ENCODE measurements around the gene NRCAM.
"Not testable (repeated sequence)": the region's sequence is repeated elsewhere in the genome, so short reads cannot be mapped to it uniquely, and the experiment has no call there.

The NRCAM gene

DNA sequence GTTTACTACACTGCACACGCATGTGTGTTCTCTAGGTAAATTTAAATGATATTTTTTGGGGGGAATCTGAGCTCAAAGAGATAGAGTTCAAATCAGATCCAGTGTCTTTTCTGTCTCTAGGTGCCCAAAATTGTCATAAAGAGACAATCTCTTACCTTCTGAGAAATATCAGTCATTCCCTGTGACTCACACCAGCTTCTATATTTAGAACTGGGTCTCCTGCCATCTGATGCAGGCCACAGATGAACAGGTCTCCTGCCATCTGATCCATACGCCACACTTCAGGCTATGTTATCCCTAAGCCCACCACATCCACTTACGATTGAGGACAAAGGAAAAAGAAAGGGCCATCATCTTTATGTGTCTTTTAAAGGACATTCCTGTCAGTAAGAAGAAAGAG is 189.7 kb downstream of the NRCAM start:
- DNase-seq (ENCODE audit: low read depth) = no peak
- no peak overlapping the region for H3K4me3 ChIP-seq (replicated peaks; ENCODE audit: low read depth, low read length)
- TF ChIP-seq, protein P1, sequence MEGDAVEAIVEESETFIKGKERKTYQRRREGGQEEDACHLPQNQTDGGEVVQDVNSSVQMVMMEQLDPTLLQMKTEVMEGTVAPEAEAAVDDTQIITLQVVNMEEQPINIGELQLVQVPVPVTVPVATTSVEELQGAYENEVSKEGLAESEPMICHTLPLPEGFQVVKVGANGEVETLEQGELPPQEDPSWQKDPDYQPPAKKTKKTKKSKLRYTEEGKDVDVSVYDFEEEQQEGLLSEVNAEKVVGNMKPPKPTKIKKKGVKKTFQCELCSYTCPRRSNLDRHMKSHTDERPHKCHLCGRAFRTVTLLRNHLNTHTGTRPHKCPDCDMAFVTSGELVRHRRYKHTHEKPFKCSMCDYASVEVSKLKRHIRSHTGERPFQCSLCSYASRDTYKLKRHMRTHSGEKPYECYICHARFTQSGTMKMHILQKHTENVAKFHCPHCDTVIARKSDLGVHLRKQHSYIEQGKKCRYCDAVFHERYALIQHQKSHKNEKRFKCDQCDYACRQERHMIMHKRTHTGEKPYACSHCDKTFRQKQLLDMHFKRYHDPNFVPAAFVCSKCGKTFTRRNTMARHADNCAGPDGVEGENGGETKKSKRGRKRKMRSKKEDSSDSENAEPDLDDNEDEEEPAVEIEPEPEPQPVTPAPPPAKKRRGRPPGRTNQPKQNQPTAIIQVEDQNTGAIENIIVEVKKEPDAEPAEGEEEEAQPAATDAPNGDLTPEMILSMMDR (IDR thresholded peaks at IDR 0.05; ENCODE audit: low read length, missing control alignments) = no peak

DNA sequence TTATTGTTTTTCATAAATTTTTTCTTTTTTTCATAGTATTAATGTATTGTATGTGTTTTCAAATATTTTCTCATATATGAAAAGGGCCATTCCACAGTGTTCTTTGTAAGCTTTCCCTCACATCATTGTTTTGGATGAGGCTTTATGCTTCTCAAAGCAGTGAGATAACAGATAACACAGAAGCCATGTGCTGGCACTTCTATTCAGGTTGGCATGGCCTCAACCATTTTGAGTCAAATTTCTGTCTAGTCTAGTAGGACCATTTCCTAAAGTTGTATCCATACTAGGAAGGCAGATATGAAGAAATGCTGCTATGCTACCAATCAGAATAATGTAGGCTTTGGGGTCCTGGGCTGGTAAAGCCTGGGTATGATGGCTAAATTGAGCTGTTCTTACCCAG is 190.2 kb downstream of the NRCAM start:
- DNase-seq (ENCODE audit: low read depth) = no peak
- no peak overlapping the region for H3K4me3 ChIP-seq (replicated peaks; ENCODE audit: low read depth, low read length)
- TF ChIP-seq, protein P1 (IDR thresholded peaks at IDR 0.05; ENCODE audit: low read length, missing control alignments) = no peak

DNA sequence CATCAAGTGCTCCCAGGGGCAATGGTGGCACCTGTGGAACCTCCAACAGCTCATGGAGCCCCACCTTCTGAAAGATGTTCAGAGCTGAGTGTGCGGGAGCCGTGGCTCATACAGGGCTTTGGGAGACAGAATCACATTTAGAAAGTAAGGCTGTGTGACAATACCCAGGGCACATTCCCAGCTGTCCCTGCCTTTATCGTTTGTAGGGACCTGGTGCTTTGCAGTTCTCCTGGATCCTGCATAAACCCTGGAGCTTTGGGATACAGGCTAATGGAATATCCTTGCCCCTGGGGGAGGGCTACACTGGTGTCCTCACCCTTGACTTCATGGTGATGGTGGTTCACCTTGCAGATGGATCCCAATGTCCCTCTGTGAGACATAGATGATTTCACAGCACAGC is 191.2 kb downstream of the NRCAM start:
- TF ChIP-seq, protein P1 (IDR thresholded peaks at IDR 0.05; ENCODE audit: low read length, missing control alignments) = no peak
- no peak overlapping the region for H3K4me3 ChIP-seq (replicated peaks; ENCODE audit: low read depth, low read length)
- DNase-seq (ENCODE audit: low read depth) = no peak

DNA sequence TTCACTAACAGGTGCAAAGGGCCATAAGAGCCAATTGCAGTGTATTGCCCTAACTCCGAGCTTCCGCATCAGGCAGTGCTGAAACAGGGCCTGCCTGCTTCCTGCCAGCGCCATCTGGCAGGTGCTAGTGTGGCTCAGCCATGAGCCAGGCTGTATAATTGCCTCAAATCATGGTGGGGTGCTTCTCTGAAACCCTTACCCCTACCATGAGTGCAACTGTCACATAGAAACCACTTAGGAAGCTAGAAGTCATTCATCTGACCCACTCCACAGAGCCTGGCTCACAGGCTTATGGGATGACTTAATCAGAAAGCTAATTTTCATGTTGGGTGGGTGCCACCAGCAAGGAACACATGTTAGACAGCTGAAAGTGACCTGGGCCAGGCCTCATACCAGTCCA is 192.8 kb downstream of the NRCAM start:
- TF ChIP-seq, protein P1 (IDR thresholded peaks at IDR 0.05; ENCODE audit: low read length, missing control alignments) = no peak

DNA sequence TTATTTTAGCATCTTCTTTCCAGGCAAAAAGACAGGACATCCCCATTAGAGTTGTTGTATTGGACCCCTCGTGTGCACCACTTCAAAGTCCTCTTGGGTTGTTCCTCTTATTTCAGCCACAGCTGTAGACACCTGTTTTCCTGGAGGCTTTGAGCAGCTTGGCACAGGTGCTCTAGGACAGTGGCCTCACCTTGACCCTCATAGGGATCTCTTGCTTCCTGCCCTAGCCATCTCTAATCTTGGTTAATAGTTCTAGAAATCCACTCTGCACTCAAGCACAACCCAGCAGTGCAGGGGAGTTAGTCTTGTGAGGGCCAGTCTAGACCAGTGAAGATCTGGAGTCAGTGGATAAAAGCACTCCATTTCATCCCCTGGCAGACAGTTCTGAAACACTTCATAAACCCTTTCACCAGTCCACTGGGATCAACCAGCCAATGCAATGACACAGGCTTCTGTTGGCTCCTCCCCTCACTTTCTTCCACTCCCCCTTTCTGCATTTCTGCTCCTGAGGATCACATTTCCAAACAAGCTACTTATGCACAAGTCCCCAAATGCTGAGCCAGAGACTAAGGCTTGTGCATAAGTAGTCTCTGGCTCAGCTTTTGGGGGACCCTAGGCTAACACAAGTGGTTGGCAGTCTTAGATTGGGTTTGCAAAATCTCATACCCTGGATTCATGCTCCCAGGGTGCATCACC is 194.5 kb downstream of the NRCAM start:
- H3K4me3 ChIP-seq (replicated peaks; ENCODE audit: low read depth, low read length) = no peak overlapping the region
- no peak for DNase-seq (ENCODE audit: low read depth)
- TF ChIP-seq, protein P1 (IDR thresholded peaks at IDR 0.05; ENCODE audit: low read length, missing control alignments) = no peak

More for the DNA sequence above, 192.8 kb downstream of the NRCAM start:
- H3K4me3 ChIP-seq (replicated peaks; ENCODE audit: low read depth, low read length) = no peak overlapping the region
- no peak for DNase-seq (ENCODE audit: low read depth)

DNA sequence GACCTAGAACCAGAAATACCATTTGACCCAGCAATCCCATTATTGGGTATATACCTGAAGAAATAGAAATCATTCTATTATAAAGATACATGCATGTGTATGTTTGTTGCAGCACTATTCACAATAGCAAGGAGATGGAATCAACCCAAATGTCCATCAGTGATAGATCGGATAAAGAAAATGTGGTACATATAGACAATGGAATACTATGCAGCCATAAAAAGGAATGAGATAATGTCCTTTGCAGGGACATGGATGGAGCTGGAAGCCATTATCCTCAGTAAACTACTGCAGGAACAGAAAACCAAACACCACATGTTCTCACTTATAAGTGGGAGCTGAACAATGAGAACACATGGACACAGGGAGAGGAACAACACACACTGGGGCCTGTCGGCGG is 196.8 kb downstream of the NRCAM start:
- DNase-seq (ENCODE audit: low read depth); H3K4me3 ChIP-seq (replicated peaks; ENCODE audit: low read depth, low read length): not testable (repeated sequence)

DNA sequence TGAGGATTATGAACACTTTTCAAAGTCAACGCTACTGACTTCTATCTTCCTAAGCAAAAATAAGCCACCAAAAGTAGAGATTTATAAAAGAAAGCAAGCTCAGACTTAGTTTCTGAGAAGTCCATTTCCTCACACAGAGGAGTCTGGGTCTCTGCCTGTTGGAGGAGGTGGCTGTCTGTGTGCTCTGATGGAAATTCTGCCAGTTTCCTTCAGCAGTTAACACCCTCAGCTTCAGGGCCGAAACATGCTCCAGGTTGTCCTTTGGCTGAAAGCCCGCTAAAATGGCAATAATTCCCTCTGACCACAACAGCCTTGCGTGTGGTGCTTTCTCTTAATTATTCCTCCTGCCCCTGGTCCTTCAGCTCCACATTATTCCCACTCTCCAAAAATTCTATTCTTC is 198.3 kb downstream of the NRCAM start:
- DNase-seq (ENCODE audit: low read depth) = no peak
- H3K4me3 ChIP-seq (replicated peaks; ENCODE audit: low read depth, low read length) = no peak overlapping the region
- TF ChIP-seq, protein P1 (IDR thresholded peaks at IDR 0.05; ENCODE audit: low read length, missing control alignments) = no peak

All from fibroblast of pulmonary artery (primary cell).